Measurements from ENCODE around the gene PTPN21. TPM values are rescaled to one million over a fixed set of nuclear protein-coding genes. Genes with fewer than 3 reads are reported as not detected.

PTPN21 gene
- total RNA-seq (2022) (25.2 and 27.7 TPM in 2 replicates), Bru-seq, nascent RNA (percentile 78 among the genes with signal in this experiment), BruChase-seq, experiment 1, labeled RNA remaining after a 2-hour chase (percentile 74 among the genes with signal in this experiment), BruChase-seq, experiment 2, labeled RNA remaining after a 6-hour chase (percentile 72 among the genes with signal in this experiment)
- long read RNA-seq, full-length matches to known transcripts: 1 of 6 reads
- long read RNA-seq, partial matches to known transcripts: 3 of 6 reads
- long read RNA-seq, other reads (novel, unspliced or antisense): 2 of 6 reads

GRCh38 chr14:88554457-88555286, at the start of gene PTPN21:
PTPN21 (minus strand) TSS chr14:88555007; CDS start chr14:88550417, 4,590 bp downstream.
- peak within 1 kb of the TSS; percentile 71 for H3K4me3 ChIP-seq (ENCODE audit: low read depth, low read length)
- Mint-ChIP-seq H3K4me3 (ENCODE audit: unreplicated experiment) (peak within 1 kb of the TSS; percentile 85), H3K27me3 (ENCODE audit: insufficient read depth, unreplicated experiment) (no peaks in the 10 kb centered on the region), H3K27ac (ENCODE audit: unreplicated experiment) (peak within 1 kb of the TSS; percentile 83), H3K36me3 (ENCODE audit: insufficient read depth, unreplicated experiment) (peaks cover 8% of the 10 kb centered on the region), H3K9me3 (ENCODE audit: unreplicated experiment) (no peaks in the 10 kb centered on the region), H3K4me1 (ENCODE audit: low read depth, unreplicated experiment) (peaks cover 12% of the 10 kb centered on the region)
- BruUV-seq (replicated peaks): no TSS peak
- TF ChIP-seq, protein P1, sequence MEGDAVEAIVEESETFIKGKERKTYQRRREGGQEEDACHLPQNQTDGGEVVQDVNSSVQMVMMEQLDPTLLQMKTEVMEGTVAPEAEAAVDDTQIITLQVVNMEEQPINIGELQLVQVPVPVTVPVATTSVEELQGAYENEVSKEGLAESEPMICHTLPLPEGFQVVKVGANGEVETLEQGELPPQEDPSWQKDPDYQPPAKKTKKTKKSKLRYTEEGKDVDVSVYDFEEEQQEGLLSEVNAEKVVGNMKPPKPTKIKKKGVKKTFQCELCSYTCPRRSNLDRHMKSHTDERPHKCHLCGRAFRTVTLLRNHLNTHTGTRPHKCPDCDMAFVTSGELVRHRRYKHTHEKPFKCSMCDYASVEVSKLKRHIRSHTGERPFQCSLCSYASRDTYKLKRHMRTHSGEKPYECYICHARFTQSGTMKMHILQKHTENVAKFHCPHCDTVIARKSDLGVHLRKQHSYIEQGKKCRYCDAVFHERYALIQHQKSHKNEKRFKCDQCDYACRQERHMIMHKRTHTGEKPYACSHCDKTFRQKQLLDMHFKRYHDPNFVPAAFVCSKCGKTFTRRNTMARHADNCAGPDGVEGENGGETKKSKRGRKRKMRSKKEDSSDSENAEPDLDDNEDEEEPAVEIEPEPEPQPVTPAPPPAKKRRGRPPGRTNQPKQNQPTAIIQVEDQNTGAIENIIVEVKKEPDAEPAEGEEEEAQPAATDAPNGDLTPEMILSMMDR (IDR thresholded peaks at IDR 0.05; ENCODE audit: insufficient read depth in 1 of 2, low read depth in 1 of 2, low read length in 1 of 2, severe bottlenecking in 1 of 2, unreplicated experiment in 1 of 2): no peak
- intact Hi-C loops (cut with micrococcal nuclease; ENCODE audit: unreplicated experiment): loop anchor here (2.0 kb wide), 1 partner anchor 38 kb away; no protein-coding TSS in a partner anchor
- H3K27me3 ChIP-seq (replicated peaks; ENCODE audit: control insufficient read depth, insufficient read depth, low read length): no peaks in the 10 kb centered on the region
- H3K36me3 ChIP-seq (ENCODE audit: control insufficient read depth, insufficient read depth, low read length): no peaks in the 10 kb centered on the region
- no peaks in the 10 kb centered on the region for H3K9me3 ChIP-seq
- POLR2A ChIA-PET: no interaction called here
- H3K4me1 ChIP-seq: peaks cover 26% of the 10 kb centered on the region
- CTCF ChIA-PET: interaction anchor here (0.9 to 1.2 kb wide), 2 partner anchors 19 to 365 kb away, joined by 3 to 4 read pairs; no protein-coding TSS in a partner anchor
- DNase-seq: peak; percentile 81 to 90

DNA sequence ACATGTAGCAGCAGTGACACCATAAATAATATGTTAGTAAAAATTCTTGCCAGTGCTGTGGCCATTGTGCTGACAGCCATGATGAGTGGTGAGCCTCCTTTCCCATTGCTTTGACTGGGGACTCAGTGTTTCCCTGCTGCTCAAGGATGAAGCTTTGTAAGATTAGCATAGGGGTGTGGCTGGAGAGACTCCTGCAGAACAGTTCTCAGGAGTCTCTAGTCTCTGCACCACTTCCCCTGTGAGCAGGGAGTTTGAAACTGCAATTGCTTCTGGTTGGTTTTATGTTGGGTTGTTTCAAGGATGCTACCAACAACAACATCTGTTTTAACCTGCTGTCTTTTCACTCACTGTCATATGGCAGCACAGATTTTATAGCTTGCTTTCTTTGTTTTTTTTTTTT, 49.4 kb upstream of the PTPN21 start:
- Mint-ChIP-seq H3K4me3 (ENCODE audit: unreplicated experiment) (no peak overlapping the region), H3K27ac (ENCODE audit: unreplicated experiment) (no peak overlapping the region), H3K4me1 (ENCODE audit: low read depth, unreplicated experiment) (no peaks in the 10 kb centered on the region), H3K36me3 (ENCODE audit: insufficient read depth, unreplicated experiment) (peaks cover 85% of the 10 kb centered on the region), H3K9me3 (ENCODE audit: unreplicated experiment) (no peaks in the 10 kb centered on the region), H3K27me3 (ENCODE audit: insufficient read depth, unreplicated experiment) (no peaks in the 10 kb centered on the region)
- no peaks in the 10 kb centered on the region for H3K4me1 ChIP-seq
- POLR2A ChIA-PET: no interaction called here
- no peaks in the 10 kb centered on the region for H3K27me3 ChIP-seq (replicated peaks; ENCODE audit: control insufficient read depth, insufficient read depth, low read length)
- no peaks in the 10 kb centered on the region for H3K9me3 ChIP-seq
- BruUV-seq (replicated peaks): no TSS peak
- CTCF ChIA-PET: no interaction called here
- no peak overlapping the region for H3K4me3 ChIP-seq (ENCODE audit: low read depth, low read length)
- intact Hi-C loops (cut with micrococcal nuclease; ENCODE audit: unreplicated experiment): no loop called here
- no peak for DNase-seq
- peaks cover 4% of the 10 kb centered on the region for H3K36me3 ChIP-seq (ENCODE audit: control insufficient read depth, insufficient read depth, low read length)
- TF ChIP-seq, protein P1 (IDR thresholded peaks at IDR 0.05; ENCODE audit: insufficient read depth in 1 of 2, low read depth in 1 of 2, low read length in 1 of 2, severe bottlenecking in 1 of 2, unreplicated experiment in 1 of 2): no peak

GRCh38 chr14:88599761-88600439, 45.1 kb upstream of the PTPN21 start:
- TF ChIP-seq, protein P1 (IDR thresholded peaks at IDR 0.05; ENCODE audit: insufficient read depth in 1 of 2, low read depth in 1 of 2, low read length in 1 of 2, severe bottlenecking in 1 of 2, unreplicated experiment in 1 of 2): no peak
- no peak overlapping the region for H3K4me3 ChIP-seq (ENCODE audit: low read depth, low read length)
- no peak for DNase-seq
- H3K9me3 ChIP-seq: no peaks in the 10 kb centered on the region
- Mint-ChIP-seq H3K36me3 (ENCODE audit: insufficient read depth, unreplicated experiment) (peaks cover 65% of the 10 kb centered on the region), H3K4me3 (ENCODE audit: unreplicated experiment) (no peak overlapping the region), H3K27me3 (ENCODE audit: insufficient read depth, unreplicated experiment) (no peaks in the 10 kb centered on the region), H3K27ac (ENCODE audit: unreplicated experiment) (no peak overlapping the region), H3K4me1 (ENCODE audit: low read depth, unreplicated experiment) (peaks cover 11% of the 10 kb centered on the region), H3K9me3 (ENCODE audit: unreplicated experiment) (no peaks in the 10 kb centered on the region)
- intact Hi-C loops (cut with micrococcal nuclease; ENCODE audit: unreplicated experiment): no loop called here
- BruUV-seq (replicated peaks): no TSS peak
- H3K27me3 ChIP-seq (replicated peaks; ENCODE audit: control insufficient read depth, insufficient read depth, low read length): no peaks in the 10 kb centered on the region
- CTCF ChIA-PET: no interaction called here
- no peaks in the 10 kb centered on the region for H3K4me1 ChIP-seq
- POLR2A ChIA-PET: no interaction called here
- H3K36me3 ChIP-seq (ENCODE audit: control insufficient read depth, insufficient read depth, low read length): peaks cover 5% of the 10 kb centered on the region

Measured in Caco-2 (cell line).